Parathyroid adenoma (tissue), 2 donors: ENCODE results near the gene PPP1R15B.

Experiments
- H2AFZ ChIP-seq: fragments of 300-600 bp; sonication (generic); one replicate; pipeline ENCODE4 v1.7.0; 2017; ENCODE audit warnings: antibody characterized with exemption, mild to moderate bottlenecking
- H3K27ac ChIP-seq: fragments of 300-600 bp; sonication (generic); one replicate; pipeline ENCODE4 v1.7.0; 2017
- H3K27me3 ChIP-seq: fragments of 300-600 bp; sonication (generic); one replicate; pipeline ENCODE4 v1.7.0; 2017; ENCODE audit warnings: low read length; ENCODE audit not compliant: control insufficient read depth, insufficient read depth
- H3K36me3 ChIP-seq: fragments of 300-600 bp; sonication (generic); one replicate; pipeline ENCODE4 v1.7.0; 2017; ENCODE audit warnings: low read length; ENCODE audit not compliant: control insufficient read depth, insufficient read depth
- H3K4me1 ChIP-seq: fragments of 300-600 bp; sonication (generic); one replicate; pipeline ENCODE4 v1.7.0; 2017; ENCODE audit warnings: control low read depth
- H3K4me2 ChIP-seq: fragments of 300-600 bp; sonication (generic); one replicate; pipeline ENCODE4 v1.7.0; 2017; ENCODE audit warnings: low read length
- H3K4me3 ChIP-seq: fragments of 300-600 bp; sonication (generic); one replicate; pipeline ENCODE4 v1.7.0; 2017; ENCODE audit warnings: low read depth, low read length
- H3K79me2 ChIP-seq: fragments of 300-600 bp; sonication (generic); one replicate; pipeline ENCODE4 v1.7.0; 2017; ENCODE audit warnings: control low read depth
- H3K9ac ChIP-seq: fragments of 300-600 bp; sonication (generic); one replicate; pipeline ENCODE4 v1.7.0; 2017; ENCODE audit warnings: mild to moderate bottlenecking
- H3K9me3 ChIP-seq: fragments of 300-600 bp; sonication (generic); one replicate; pipeline ENCODE4 v1.7.0; 2017; ENCODE audit warnings: low read length; ENCODE audit not compliant: control insufficient read depth
- TF ChIP-seq, protein P1 (sequence below): fragments of 300-600 bp; sonication (generic); IDR thresholded peaks from one replicate; pipeline ENCODE4 v1.7.0; 2017; ENCODE audit warnings: antibody characterized with exemption, mild to moderate bottlenecking
- donor health status: primary hyperparathyroidism.

The PPP1R15B gene

DNA sequence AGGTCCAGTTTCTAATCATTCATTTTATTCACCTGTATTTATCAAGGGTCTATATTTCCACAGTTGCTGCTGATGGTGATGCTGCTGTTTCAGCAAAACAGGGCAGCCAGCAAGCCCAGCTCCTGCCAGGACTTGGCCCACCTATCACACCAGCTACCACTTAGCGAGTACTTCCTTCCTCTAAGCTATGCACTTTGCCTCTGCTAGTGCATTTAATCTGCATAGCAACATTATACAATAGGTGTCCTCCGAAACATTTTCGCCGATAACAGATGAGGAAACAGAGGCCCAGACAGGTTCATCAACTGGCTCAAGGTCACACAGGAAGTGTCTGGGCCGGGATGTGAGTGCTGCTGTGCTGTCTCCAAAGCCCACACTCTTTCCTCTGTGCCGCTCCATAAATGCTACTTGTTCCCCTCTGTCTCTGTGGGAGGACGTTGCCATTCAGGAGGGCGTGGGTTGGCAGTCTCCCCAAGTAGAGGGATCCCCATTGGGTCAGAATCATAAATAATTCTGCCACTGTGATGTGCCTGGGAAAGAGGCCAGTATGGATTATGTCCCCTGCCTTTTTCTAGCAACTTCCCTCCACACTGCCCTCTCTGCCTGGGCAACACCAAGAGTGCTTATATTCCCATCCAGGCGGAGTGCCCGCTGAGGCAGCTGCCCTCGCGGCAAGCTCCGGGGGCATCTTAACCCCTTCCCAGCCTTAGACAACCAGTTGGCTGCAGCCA is 42.5 kb downstream of the PPP1R15B start:
- Histone ChIP-seq H2AFZ (no peak overlapping the region), H3K27me3 (no peaks in the 10 kb centered on the region), H3K36me3 (no peaks in the 10 kb centered on the region), H3K9me3 (no peaks in the 10 kb centered on the region), H3K79me2 (no peaks in the 10 kb centered on the region), H3K4me1 (no peaks in the 10 kb centered on the region), H3K4me3 (no peak overlapping the region), H3K27ac (no peak overlapping the region), H3K9ac (no peak overlapping the region), H3K4me2 (no peak overlapping the region)
- TF ChIP-seq, protein P1, sequence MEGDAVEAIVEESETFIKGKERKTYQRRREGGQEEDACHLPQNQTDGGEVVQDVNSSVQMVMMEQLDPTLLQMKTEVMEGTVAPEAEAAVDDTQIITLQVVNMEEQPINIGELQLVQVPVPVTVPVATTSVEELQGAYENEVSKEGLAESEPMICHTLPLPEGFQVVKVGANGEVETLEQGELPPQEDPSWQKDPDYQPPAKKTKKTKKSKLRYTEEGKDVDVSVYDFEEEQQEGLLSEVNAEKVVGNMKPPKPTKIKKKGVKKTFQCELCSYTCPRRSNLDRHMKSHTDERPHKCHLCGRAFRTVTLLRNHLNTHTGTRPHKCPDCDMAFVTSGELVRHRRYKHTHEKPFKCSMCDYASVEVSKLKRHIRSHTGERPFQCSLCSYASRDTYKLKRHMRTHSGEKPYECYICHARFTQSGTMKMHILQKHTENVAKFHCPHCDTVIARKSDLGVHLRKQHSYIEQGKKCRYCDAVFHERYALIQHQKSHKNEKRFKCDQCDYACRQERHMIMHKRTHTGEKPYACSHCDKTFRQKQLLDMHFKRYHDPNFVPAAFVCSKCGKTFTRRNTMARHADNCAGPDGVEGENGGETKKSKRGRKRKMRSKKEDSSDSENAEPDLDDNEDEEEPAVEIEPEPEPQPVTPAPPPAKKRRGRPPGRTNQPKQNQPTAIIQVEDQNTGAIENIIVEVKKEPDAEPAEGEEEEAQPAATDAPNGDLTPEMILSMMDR = no peak

DNA sequence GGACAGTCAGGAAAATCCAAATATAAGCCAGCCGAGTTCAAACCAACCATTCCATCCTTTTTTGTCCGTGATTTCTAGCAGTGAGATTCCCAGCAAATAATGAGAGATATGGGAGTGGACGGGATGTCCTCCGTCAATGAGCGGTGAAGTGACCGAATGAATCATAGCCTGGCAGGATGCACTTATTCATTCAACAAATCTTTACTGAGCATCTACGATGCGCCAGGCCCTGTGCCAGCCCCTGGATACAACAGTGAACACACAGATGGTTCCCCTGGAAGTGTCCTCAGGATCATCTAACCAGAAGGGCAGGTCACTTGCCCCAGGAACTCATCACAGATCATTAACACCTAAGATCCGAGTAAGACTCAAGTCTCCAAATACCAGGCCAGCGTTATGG is 43.7 kb downstream of the PPP1R15B start:
- Histone ChIP-seq H3K79me2 (no peaks in the 10 kb centered on the region), H3K27ac (no peak overlapping the region), H3K4me1 (no peaks in the 10 kb centered on the region), H3K36me3 (no peaks in the 10 kb centered on the region), H3K4me2 (no peak overlapping the region), H3K9me3 (no peaks in the 10 kb centered on the region), H3K9ac (no peak overlapping the region), H3K27me3 (no peaks in the 10 kb centered on the region), H3K4me3 (no peak overlapping the region), H2AFZ (no peak overlapping the region)
- TF ChIP-seq, protein P1 = no peak

DNA sequence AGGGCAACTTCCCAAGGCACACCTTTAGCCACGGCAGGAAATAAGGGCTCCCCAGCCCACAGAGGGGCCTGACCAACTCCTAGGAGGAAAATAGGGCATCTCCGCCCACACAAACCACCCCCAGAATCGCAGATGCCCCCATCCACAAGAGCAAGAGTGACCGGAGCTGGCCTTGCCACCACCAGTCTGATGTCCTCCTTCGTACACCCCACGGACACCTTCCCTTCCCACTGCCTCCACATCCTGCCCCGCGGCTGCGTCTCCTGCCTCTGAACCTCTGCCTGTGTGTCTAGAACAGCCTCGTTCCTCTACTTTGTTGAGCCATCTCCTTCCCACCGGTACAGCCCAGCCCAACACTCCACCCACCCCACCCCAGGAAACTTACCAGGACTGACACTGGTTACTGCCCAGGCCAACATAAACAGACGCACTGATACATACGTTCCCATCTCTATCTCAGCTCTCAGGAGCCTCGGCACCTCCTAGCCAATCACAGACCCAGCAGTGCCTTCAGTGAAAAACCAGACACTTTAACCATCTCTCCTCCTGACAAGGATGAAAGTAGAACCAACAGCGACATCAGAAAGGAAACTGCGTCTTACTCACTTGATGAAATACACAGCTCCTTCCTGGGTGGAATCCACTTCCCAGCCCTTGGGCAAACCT is 44.3 kb downstream of the PPP1R15B start:
- Histone ChIP-seq H3K9ac (no peak overlapping the region), H3K27ac (no peak overlapping the region), H3K9me3 (no peaks in the 10 kb centered on the region)

DNA sequence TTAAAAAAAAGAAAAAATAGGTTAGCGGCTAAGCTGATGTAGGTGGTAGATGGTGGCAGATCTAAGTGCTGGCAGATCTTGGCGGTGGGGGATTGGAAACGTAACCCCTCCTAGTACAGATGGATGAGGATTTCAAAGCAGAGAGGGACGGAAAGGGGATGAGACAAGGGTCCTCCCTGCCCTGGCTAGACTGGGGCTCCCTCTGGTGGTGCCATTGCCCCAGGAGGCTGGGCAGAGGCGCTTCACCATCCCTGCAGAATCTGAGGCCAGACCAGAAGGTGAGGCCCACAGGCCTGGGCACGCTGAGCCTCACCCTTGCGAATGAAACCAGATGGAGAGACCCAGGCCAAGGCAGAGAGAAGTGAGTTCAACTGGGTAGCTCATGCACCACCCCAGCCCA is 44.9 kb downstream of the PPP1R15B start:
- no peak overlapping the region for H3K4me2 ChIP-seq
- no peaks in the 10 kb centered on the region for H3K79me2 ChIP-seq
- TF ChIP-seq, protein P1 = no peak
- no peak overlapping the region for H3K27ac ChIP-seq
- H3K4me3 ChIP-seq = no peak overlapping the region
- no peaks in the 10 kb centered on the region for H3K27me3 ChIP-seq
- no peak overlapping the region for H3K9ac ChIP-seq
- no peaks in the 10 kb centered on the region for H3K4me1 ChIP-seq
- no peak overlapping the region for H2AFZ ChIP-seq
- no peaks in the 10 kb centered on the region for H3K36me3 ChIP-seq
- H3K9me3 ChIP-seq = no peaks in the 10 kb centered on the region

More for the DNA sequence above, 44.3 kb downstream of the PPP1R15B start:
- Histone ChIP-seq H3K27me3 (no peaks in the 10 kb centered on the region), H2AFZ (no peak overlapping the region), H3K4me3 (no peak overlapping the region), H3K36me3 (no peaks in the 10 kb centered on the region), H3K4me1 (no peaks in the 10 kb centered on the region), H3K79me2 (no peaks in the 10 kb centered on the region), H3K4me2 (no peak overlapping the region)
- TF ChIP-seq, protein P1 = no peak
